Measurements from ENCODE around the gene EEF1A2.

DNA sequence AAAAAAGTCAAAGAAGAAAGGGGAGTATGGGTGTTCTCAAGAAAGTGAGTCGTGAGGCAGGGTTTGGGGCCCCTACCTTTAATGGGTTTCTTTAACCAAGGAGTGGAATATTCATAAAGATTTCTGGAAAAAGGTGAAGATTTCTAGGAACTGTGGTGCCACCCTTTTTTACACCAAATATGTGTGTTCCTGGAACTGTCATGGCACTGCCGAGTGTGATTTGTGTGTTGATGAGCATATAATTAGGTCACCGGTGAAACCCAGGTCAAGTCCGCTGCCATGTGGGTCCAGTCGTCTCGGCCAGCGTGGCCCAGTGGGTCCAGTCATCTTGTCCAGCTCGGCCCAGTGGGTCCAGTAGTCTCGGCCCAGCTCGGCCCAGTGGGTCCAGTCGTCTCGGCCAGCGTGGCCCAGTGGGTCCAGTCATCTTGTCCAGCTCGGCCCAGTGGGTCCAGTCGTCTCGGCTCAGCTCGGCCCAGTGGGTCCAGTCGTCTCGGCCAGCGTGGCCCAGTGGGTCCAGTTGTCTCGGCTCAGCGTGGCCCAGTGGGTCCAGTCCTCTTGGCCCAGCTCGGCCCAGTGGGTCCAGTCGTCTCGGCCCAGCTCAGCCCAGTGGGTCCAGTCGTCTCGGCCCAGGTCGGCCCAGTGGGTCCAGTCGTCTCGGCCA, 8.3 kb upstream of the EEF1A2 start:
- TF ChIP-seq, protein P1, sequence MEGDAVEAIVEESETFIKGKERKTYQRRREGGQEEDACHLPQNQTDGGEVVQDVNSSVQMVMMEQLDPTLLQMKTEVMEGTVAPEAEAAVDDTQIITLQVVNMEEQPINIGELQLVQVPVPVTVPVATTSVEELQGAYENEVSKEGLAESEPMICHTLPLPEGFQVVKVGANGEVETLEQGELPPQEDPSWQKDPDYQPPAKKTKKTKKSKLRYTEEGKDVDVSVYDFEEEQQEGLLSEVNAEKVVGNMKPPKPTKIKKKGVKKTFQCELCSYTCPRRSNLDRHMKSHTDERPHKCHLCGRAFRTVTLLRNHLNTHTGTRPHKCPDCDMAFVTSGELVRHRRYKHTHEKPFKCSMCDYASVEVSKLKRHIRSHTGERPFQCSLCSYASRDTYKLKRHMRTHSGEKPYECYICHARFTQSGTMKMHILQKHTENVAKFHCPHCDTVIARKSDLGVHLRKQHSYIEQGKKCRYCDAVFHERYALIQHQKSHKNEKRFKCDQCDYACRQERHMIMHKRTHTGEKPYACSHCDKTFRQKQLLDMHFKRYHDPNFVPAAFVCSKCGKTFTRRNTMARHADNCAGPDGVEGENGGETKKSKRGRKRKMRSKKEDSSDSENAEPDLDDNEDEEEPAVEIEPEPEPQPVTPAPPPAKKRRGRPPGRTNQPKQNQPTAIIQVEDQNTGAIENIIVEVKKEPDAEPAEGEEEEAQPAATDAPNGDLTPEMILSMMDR (IDR thresholded peaks at IDR 0.05) = no peak
- no peak for TF ChIP-seq POLR2A (IDR thresholded peaks at IDR 0.05)
- no peak for TF ChIP-seq POLR2AphosphoS5 (IDR thresholded peaks at IDR 0.05)
- no peak for TF ChIP-seq EP300 (IDR thresholded peaks at IDR 0.05; ENCODE audit: low read depth)

All from transverse colon (tissue), 4 donors.